Sigmoid colon (tissue), 7 donors: ENCODE data around the gene GPN2. TPM values are rescaled to one million over a fixed set of nuclear protein-coding genes. Genes with fewer than 3 reads are reported as not detected.

Experiments used
- DNase-seq: peaks from one replicate; pipeline ENCODE4 v3.0.0-alpha.2; 2019
- H3K27ac ChIP-seq, 4 donors: fragments of 200-600 bp; sonication (generic); one replicate each; pipeline ENCODE4 v1.5.1; 2016 to 2019; ENCODE audit warnings: mild to moderate bottlenecking in 1 of 4
- H3K27me3 ChIP-seq, 3 donors: fragments of 200-600 bp; sonication (generic); one replicate each; pipeline ENCODE4 v1.5.1; 2019; ENCODE audit warnings: mild to moderate bottlenecking in 1 of 3
- H3K36me3 ChIP-seq, 4 donors: fragments of 200-600 bp; sonication (generic); one replicate each; pipeline ENCODE4 v1.5.1; 2016 to 2019
- H3K4me1 ChIP-seq, 4 donors: fragments of 200-600 bp; sonication (generic); one replicate each; pipeline ENCODE4 v1.5.1; 2017 to 2019
- H3K4me3 ChIP-seq, 4 donors: fragments of 200-600 bp; sonication (generic); one replicate each; pipeline ENCODE4 v1.5.1; 2017 to 2019; ENCODE audit warnings: mild to moderate bottlenecking in 2 of 4, moderate library complexity in 1 of 4
- H3K9me3 ChIP-seq, 4 donors: fragments of 200-600 bp in 3 of 4; sonication (generic) in 3 of 4; one replicate each; pipeline versions ENCODE4 v1.5.1 to v1.6.1; 2013 to 2019
- EP300 ChIP-seq, 4 donors: sonication (generic); formaldehyde crosslinking; IDR thresholded peaks; one replicate each; pipeline ENCODE4 v1.6.1; 2017; ENCODE audit warnings: antibody characterized with exemption in 4 of 4
- POLR2A ChIP-seq, 2 donors: fragments of 450-650 bp; IDR thresholded peaks; one replicate each; pipeline ENCODE4 v1.6.1; 2016; ENCODE audit warnings: antibody characterized with exemption in 2 of 2, mild to moderate bottlenecking in 2 of 2, moderate library complexity in 2 of 2
- POLR2AphosphoS5 ChIP-seq, 4 donors: sonication (generic); formaldehyde crosslinking; IDR thresholded peaks; one replicate each; pipeline ENCODE4 v1.6.1; 2017; ENCODE audit warnings: antibody characterized with exemption in 4 of 4
- WGBS, 2 donors: extraction: QIAGEN DNeasy Blood & Tissue Kit; methylation state at CpG; one replicate each; pipeline ENCODE4 v1.1.7; 2013; 5-methylcytosine and 5-hydroxymethylcytosine counted together
- intact Hi-C: fragments of 100-400 bp; cut with DNase I; formaldehyde crosslinking; loops from one replicate; pipeline ENCODE4 v1.15.1; 2023
- polyA plus RNA-seq, 3 donors: library from polyadenylated mRNA; stranded (reverse); fragments of 200-250 nt; gene quantifications; one replicate each; pipeline ENCODE4 v1.2.3, GENCODE V29; 2013
- total RNA-seq, 4 donors: library from RNA; depleted of rRNA; stranded (reverse); fragments of >200 nt; gene quantifications; one replicate each; pipeline ENCODE4 v1.1.0, GENCODE V29; 2016
- TF ChIP-seq, protein P1 (sequence below), 4 experiments: fragments of 450-650 bp in 3 of 4; fragments of 200-600 bp in 1 of 4; IDR thresholded peaks; one replicate each; pipeline ENCODE4 v1.5.1; 2016 to 2019; ENCODE audit warnings: antibody characterized with exemption in 4 of 4, mild to moderate bottlenecking in 3 of 4, moderate library complexity in 2 of 4
- donor health status: healthy with polysubstance abuse.
- donor health status: Bipolar disorder and iron deficiency.
- donor health status: healthy.

GPN2 gene
- total and polyA plus RNA-seq, 7 donors = 7.4 to 18.6 (median 11.0) TPM

DNA sequence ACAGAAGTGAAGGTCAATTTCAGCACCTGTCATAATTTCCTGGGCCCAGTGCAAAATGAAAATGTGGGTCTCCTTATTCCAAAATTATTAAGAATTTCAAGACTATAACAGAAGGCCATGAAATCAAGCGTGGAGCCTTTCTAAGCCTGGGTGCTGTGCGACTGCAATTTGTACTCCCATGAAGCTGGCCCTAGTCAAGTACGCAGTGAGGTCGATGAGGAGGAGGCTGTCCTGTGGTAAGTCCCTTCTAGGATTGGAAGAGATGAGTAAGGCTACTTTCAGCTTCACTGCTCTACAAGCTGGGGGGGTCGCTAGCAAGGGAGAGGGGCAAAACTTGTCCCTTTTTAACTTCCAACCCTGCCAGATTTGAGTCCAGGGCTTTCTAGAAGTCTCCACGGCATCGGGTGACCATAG lies 31.1 kb upstream of the GPN2 start:
- Histone ChIP-seq H3K36me3 (peaks cover 0 to 25% (median 16%) of the 10 kb centered on the region in 4 donors), H3K27me3 (no peaks in the 10 kb centered on the region), H3K9me3 (no peaks in the 10 kb centered on the region), H3K27ac (peak overlapping the region; percentile 86 to 95 (median 90)), H3K4me3 (peak overlapping the region; percentile 68 to 99 (median 80)), H3K4me1 (peaks cover 0 to 23% (median 18%) of the 10 kb centered on the region in 4 donors)
- no peak for DNase-seq
- TF ChIP-seq POLR2AphosphoS5 (IDR thresholded peaks at IDR 0.05) = no peak
- no peak for TF ChIP-seq EP300 (IDR thresholded peaks at IDR 0.05)
- TF ChIP-seq, protein P1, sequence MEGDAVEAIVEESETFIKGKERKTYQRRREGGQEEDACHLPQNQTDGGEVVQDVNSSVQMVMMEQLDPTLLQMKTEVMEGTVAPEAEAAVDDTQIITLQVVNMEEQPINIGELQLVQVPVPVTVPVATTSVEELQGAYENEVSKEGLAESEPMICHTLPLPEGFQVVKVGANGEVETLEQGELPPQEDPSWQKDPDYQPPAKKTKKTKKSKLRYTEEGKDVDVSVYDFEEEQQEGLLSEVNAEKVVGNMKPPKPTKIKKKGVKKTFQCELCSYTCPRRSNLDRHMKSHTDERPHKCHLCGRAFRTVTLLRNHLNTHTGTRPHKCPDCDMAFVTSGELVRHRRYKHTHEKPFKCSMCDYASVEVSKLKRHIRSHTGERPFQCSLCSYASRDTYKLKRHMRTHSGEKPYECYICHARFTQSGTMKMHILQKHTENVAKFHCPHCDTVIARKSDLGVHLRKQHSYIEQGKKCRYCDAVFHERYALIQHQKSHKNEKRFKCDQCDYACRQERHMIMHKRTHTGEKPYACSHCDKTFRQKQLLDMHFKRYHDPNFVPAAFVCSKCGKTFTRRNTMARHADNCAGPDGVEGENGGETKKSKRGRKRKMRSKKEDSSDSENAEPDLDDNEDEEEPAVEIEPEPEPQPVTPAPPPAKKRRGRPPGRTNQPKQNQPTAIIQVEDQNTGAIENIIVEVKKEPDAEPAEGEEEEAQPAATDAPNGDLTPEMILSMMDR (IDR thresholded peaks at IDR 0.05) = no peak
- no peak for TF ChIP-seq POLR2A (IDR thresholded peaks at IDR 0.05)
- 18 to 28% methylated on average over 7 of the region's 7 CpGs for WGBS, 2 donors
- intact Hi-C loops = no loop called here

DNA sequence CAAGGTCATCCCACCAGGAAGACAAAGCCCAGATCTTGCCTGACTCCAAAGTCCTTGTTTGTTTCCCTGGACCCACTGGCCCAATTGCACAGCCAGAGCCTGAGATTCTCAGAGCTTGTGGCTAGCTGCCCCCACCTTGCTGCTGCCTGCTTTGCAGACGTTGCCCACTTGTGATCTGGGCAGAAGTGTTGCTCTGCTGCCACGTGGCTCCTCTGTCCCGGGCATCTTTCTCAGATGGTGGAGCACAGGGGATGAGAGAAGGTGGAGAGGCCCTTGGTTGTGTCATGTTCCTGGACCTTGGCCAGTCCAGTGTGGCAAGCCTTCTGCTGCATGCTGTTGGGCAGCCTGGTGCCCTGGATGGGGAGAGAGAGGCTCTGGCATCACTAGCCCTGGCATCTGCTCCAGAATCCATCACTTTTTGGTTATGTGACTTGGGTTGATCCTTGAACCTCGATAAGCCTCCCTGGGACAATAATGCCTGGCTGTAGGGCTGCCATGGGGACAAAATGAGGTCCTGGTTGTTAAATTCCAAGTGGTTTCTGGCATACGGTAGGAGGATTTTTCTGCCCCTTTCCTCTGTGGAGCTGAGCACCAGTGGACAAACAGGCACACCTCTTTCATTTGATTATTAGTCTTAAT lies 25.2 kb upstream of the GPN2 start:
- intact Hi-C loops = no loop called here
- Histone ChIP-seq H3K9me3 (no peaks in the 10 kb centered on the region), H3K4me3 (no peak overlapping the region), H3K4me1 (no peaks in the 10 kb centered on the region), H3K27ac (no peak overlapping the region), H3K36me3 (no peaks in the 10 kb centered on the region), H3K27me3 (no peaks in the 10 kb centered on the region)
- no peak for TF ChIP-seq POLR2A (IDR thresholded peaks at IDR 0.05)
- TF ChIP-seq, protein P1 (IDR thresholded peaks at IDR 0.05) = no peak
- no peak for TF ChIP-seq POLR2AphosphoS5 (IDR thresholded peaks at IDR 0.05)
- TF ChIP-seq EP300 (IDR thresholded peaks at IDR 0.05) = no peak
- no peak for DNase-seq
- WGBS, 2 donors = 29 to 66% methylated on average over 5 of the region's 5 CpGs

DNA sequence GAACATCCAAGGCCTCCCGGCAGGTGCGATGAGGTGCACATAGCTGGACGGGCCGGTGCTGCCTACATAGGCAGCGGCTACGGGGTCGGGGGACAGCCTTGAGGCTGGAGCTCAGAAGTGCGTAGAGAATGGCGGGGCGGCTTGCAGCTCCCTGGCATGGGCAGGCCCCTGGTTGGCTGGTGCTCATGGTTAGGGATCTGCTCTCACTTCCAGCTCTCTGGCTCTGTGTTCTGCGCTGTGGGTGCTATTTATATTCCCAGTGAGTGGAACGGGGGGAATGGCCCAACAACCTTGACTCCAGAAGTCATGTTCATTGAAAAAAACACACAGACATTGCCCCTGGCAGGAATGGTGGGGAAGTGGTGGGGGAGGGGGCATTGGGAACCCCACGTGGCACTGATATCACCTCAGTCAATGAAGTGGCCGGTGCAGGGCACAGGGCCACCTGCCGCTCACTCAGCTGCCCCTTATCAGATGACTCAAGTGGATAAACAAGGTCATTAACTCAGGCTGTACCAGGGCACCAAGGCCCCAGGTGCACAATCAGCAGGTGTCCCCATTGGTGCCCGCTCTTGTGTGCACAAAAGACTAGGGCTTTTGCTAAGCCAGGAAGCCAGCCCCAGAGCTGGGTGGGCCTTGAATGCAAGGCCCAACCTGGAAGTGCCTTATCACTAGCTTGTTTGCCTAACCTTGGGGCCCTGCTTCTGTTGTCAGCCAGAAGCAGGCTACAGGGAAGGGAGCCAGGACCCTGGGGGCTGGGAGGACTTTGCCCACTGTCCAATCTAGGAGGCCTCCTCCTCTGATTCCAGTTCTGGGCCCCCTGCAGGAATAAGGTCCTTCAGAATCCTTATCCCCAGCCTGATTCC lies 23.9 kb upstream of the GPN2 start, which contains the start of gene NR0B2:
Gene NR0B2, minus strand, starts transcription at position 222 of the 866 bp plus-strand sequence. Its CDS starts 35 bp downstream, at position 187.
- intact Hi-C loops = no loop called here
- DNase-seq = no peak
- no peak within 1 kb of the TSS for H3K4me3 ChIP-seq
- H3K9me3 ChIP-seq = no peaks in the 10 kb centered on the region
- 17 to 65% methylated on average over 16 of the region's 16 CpGs for WGBS, 2 donors
- no peaks in the 10 kb centered on the region for H3K4me1 ChIP-seq
- no peaks in the 10 kb centered on the region for H3K36me3 ChIP-seq
- TF ChIP-seq EP300 (IDR thresholded peaks at IDR 0.05) (no peak), POLR2AphosphoS5 (IDR thresholded peaks at IDR 0.05) (no peak), POLR2A (IDR thresholded peaks at IDR 0.05) (no peak)
- TF ChIP-seq, protein P1 (IDR thresholded peaks at IDR 0.05) = no peak
- H3K27ac ChIP-seq = no peak within 1 kb of the TSS
- H3K27me3 ChIP-seq = no peaks in the 10 kb centered on the region

DNA sequence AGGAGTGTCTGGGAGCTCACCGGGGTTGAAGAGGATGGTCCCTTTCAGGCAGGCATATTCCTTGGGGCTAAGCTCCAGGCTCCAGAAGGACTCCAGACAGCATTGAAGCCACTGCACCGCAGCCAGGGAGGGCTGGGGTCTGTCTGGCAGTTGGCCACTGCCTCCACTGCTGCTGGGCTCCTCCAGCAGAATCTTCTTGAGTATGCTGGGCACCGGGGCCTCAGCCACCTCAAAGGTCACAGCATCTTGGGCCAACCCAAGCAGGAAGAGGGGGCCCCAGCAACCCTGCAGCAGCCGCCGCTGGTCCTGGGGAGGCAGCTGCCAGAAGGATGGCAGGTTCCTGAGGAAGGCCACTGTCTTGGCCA lies 23.3 kb upstream of the GPN2 start:
- no peak for DNase-seq
- Histone ChIP-seq H3K36me3 (no peaks in the 10 kb centered on the region), H3K4me1 (no peaks in the 10 kb centered on the region), H3K4me3 (no peak overlapping the region), H3K9me3 (no peaks in the 10 kb centered on the region), H3K27ac (no peak overlapping the region), H3K27me3 (no peaks in the 10 kb centered on the region)
- intact Hi-C loops = no loop called here
- TF ChIP-seq POLR2AphosphoS5 (IDR thresholded peaks at IDR 0.05) (no peak), POLR2A (IDR thresholded peaks at IDR 0.05) (no peak), EP300 (IDR thresholded peaks at IDR 0.05) (no peak)
- TF ChIP-seq, protein P1 (IDR thresholded peaks at IDR 0.05) = no peak
- WGBS, 2 donors = 36 to 65% methylated on average over 5 of the region's 5 CpGs
